EH (cell line): ENCODE data around the gene IDH3B.

Experiments used
- DNase-seq: peaks from one replicate; pipeline ENCODE4 v3.0.0-alpha.2; 2015; ENCODE audit warnings: low read depth

Gene IDH3B

GRCh38 chr20:2617099-2617714 is 46.8 kb downstream of the IDH3B start:
- no peak for DNase-seq

DNA sequence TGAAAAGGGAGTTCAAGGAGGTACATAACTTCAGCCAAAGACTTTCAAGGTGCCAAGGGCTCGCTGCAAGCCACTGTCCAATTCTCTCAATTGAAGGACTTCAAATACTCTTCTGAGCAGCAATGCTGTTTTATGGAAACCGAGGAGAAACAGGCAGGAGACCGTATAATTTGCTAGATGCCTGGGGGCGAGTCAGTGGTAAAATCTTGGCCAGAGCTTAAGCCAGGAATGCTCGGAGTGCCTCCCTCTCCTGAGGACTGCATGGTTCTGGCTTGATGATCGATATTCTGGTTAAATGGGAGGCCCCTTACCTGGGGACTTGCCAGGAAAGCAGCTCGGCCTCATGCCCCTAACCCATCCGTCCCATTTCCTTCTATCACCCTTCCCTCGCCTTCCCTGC is 47.4 kb downstream of the IDH3B start:
- DNase-seq = no peak

GRCh38 chr20:2612073-2612472 is 51.9 kb downstream of the IDH3B start:
- no peak for DNase-seq

DNA sequence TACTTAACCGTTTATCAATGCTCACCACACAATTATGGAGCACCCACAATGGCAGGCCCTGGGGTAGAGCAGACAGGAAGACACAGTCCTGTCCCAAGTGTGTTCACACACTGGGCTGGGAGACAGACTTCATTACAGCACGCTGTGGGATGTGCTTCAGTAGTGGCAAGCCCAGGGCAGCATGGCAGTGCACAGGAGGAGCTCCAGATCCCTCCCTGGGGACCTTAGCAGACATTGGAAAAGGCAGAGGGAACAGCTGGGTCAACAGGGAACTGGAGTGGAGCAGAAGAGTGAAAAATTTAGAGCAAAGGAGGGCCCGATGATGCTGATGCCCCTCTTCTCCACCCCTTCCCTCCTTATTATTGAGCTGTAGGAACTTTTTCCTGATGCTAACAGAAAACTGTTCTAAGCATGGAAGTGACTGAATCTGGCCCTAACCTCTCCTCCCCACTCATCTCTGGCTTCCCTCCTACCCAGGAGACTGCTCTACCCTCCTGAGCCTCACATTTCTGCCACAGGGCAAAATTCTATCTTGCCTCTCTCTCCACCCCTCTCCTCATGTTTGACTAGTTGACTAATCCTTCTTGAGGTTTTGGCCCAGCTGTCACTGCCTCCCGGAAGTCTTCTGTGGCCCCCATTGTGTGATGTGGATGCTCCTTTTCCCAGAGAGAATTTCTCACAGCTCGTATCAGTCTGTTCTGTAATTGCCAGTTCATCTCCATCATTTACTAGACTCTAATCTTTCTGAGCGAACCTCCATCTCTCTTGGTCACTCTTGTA is 52.9 kb downstream of the IDH3B start:
- no peak for DNase-seq

GRCh38 chr20:2610326-2610725 is 53.7 kb downstream of the IDH3B start:
- DNase-seq = no peak
